ENCODE results near the gene MBD4. TPM values are rescaled to one million over a fixed set of nuclear protein-coding genes. Genes with fewer than 3 reads are reported as not detected.
"Not testable (repeated sequence)": the region's sequence is repeated elsewhere in the genome, so short reads cannot be mapped to it uniquely, and the experiment has no call there.

The MBD4 gene
- polyA plus RNA-seq, 2 of the 4 experiments (the other 2 are of a cell fraction) = 32.7 to 49.7 TPM

DNA sequence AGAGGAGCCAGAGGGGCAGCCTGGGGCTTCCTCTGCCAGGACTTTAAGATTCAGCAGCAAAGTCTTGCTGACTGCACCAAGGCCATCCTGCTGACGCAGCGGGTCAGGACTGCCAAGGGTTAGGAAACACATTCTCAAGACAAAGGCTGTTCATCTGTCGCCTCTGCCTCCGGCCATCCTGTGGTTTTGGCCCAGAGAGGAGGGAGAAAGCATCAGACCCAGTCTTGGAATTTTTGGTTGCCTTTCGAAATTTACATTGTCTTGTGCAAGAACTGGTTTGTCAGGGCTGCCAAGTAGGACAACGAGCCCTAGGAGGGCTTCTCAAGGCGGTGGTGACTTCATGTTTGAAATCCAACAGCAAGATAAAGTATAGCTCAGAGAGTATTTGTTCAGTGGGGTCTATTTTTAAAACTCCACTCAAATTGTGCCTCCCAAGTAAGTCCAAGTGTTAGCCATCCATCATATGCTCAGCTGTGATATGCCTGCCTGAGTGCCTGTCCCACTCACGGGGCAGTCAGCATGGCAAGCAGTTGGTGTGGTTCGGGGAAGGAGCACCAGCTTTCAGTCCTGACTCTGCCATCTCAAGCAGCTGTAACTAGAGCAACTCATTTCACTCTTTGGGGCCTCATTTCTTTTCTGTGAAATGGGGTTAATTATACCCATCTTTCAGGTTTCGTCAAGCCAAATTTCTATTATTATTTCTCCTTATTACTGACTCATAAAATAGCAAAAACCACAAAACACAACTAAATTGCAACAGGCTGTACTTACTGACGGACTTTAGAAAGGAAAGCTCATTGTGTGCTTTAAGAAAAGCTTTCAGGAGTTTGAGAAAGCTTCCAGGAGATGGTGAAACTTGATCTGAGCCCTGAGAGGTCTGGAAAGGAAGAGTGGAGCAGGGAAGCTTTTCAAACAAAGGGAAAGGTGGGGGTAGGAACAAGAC is 46.2 kb upstream of the MBD4 start:
- TF ChIP-seq EHMT2 (IDR thresholded peaks at IDR 0.05; ENCODE audit: low read depth) = no peak
- no peak for TF ChIP-seq RARB (CRISPR knock-in tag; IDR thresholded peaks at IDR 0.05)
- no peak for TF ChIP-seq POLR2AphosphoS2 (conservative IDR thresholded peaks at IDR 0.05; ENCODE audit: low read length)
- no peak for TF ChIP-seq EHF (CRISPR knock-in tag; IDR thresholded peaks at IDR 0.05)
- no peak for TF ChIP-seq E2F6 (IDR thresholded peaks at IDR 0.05; ENCODE audit: borderline replicate concordance, low read depth)
- TF ChIP-seq ZFP36 (IDR thresholded peaks at IDR 0.05; ENCODE audit: borderline replicate concordance, partially characterized antibody) = no peak
- TF ChIP-seq, protein P1, sequence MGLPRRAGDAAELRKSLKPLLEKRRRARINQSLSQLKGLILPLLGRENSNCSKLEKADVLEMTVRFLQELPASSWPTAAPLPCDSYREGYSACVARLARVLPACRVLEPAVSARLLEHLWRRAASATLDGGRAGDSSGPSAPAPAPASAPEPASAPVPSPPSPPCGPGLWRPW (IDR thresholded peaks at IDR 0.05) = no peak
- TF ChIP-seq ZSCAN20 (CRISPR knock-in tag; IDR thresholded peaks at IDR 0.05) = no peak
- TF ChIP-seq SREBF2 (IDR thresholded peaks at IDR 0.05) = no peak
- no peak for TF ChIP-seq RFX5 (IDR thresholded peaks at IDR 0.05)
- no peak for TF ChIP-seq ATOH8 (CRISPR knock-in tag; IDR thresholded peaks at IDR 0.05; ENCODE audit: low read depth)
- no peak for TF ChIP-seq USF2 (IDR thresholded peaks at IDR 0.05)
- TF ChIP-seq TFCP2L1 (CRISPR knock-in tag; IDR thresholded peaks at IDR 0.05) = no peak
- no peak for TF ChIP-seq SMC3 (IDR thresholded peaks at IDR 0.05)
- no peak for TF ChIP-seq CHD4 (IDR thresholded peaks at IDR 0.05; ENCODE audit: borderline replicate concordance)
- no peak for TF ChIP-seq KDM1A (IDR thresholded peaks at IDR 0.05; ENCODE audit: low read depth)
- Histone ChIP-seq H3K4me3 (no peak overlapping the region), H3K4me1 (peaks cover 7% of the 10 kb centered on the region), H3K4me2 (no peak overlapping the region), H3K27ac (peak overlapping the region in 1 of 2 experiments; percentile 24; a peak in 1 of 6 replicates), H3K9me3 (no peaks in the 10 kb centered on the region)
- POLR2A ChIA-PET = no interaction called here
- no peak for FAIRE-seq
- CTCF ChIA-PET = interaction anchor here (0.7 to 2.3 kb wide), 8 partner anchors 10 to 448 kb away, joined by 3 to 8 read pairs (median 4); partner anchors contain the start of gene IFT122
- DNase-seq (ENCODE audit: low read depth in 1 of 2, low spot score in 1 of 2) = no peak
- 93% methylated on average over 11 of the region's 11 CpGs for WGBS (ENCODE audit: missing lambda C conversion rate)
- ATAC-seq = no peak

DNA sequence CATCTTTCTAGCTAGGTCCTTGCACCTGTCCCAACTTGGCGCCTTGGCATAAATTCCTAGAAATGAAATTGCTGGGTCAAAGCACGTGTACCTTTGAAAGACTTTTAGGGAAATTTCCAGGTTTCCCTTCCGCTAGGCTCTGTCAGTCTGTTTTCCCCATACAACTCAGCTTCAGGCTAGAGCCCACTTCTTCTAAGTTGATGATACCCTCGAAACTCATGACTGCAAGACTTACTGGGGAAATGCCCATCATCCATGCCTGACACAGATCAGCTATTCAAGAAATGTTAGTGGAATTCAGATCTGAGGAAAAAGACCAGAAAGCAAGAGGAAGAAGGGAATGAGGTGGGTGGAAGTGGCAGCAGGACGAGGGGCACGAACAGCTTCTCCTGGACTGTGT is 45.4 kb upstream of the MBD4 start:
- H3K9me3 ChIP-seq; POLR2A ChIA-PET; FAIRE-seq; DNase-seq (ENCODE audit: low read depth in 1 of 2, low spot score in 1 of 2); ATAC-seq; H3K4me2 ChIP-seq; H3K4me1 ChIP-seq; H3K4me3 ChIP-seq: not testable (repeated sequence)
- H3K27ac ChIP-seq = 0 out of 6 replicates have a peak overlapping the region, but pooled peaks of 1 of the 2 experiments have one; percentile 24
- 91% methylated on average over 6 of the region's 6 CpGs for WGBS (ENCODE audit: missing lambda C conversion rate)
- CTCF ChIA-PET = interaction anchor here (0.8 to 2.3 kb wide), 4 partner anchors 102 to 449 kb away, joined by 3 to 8 read pairs (median 4); no protein-coding TSS in a partner anchor

- Histone ChIP-seq H3K4me1 (no peaks in the 10 kb centered on the region), H3K27ac (no peak overlapping the region), H3K4me3 (no peak overlapping the region), H3K9me3 (no peaks in the 10 kb centered on the region), H3K4me2 (no peak overlapping the region)
- TF ChIP-seq RNF2 (IDR thresholded peaks at IDR 0.05; ENCODE audit: borderline replicate concordance, low read depth) (no peak), NFE2L2 (conservative IDR thresholded peaks at IDR 0.05; ENCODE audit: low read length) (no peak), ZFP36 (IDR thresholded peaks at IDR 0.05; ENCODE audit: borderline replicate concordance, partially characterized antibody) (no peak), ELK1 (IDR thresholded peaks at IDR 0.05; ENCODE audit: low read depth, low read length) (no peak), JUNB (IDR thresholded peaks at IDR 0.05) (no peak), KDM1A (IDR thresholded peaks at IDR 0.05; ENCODE audit: low read depth) (no peak), EHMT2 (IDR thresholded peaks at IDR 0.05; ENCODE audit: low read depth) (no peak), MAZ (IDR thresholded peaks at IDR 0.05; ENCODE audit: borderline replicate concordance, low read depth, low read length) (no peak), ZSCAN20 (CRISPR knock-in tag; IDR thresholded peaks at IDR 0.05) (no peak), CEBPB (IDR thresholded peaks at IDR 0.05) (no peak), POLR2AphosphoS2 (conservative IDR thresholded peaks at IDR 0.05; ENCODE audit: low read length) (no peak), EHF (CRISPR knock-in tag; IDR thresholded peaks at IDR 0.05) (no peak), ATOH8 (CRISPR knock-in tag; IDR thresholded peaks at IDR 0.05; ENCODE audit: low read depth) (no peak), NR3C1 (IDR thresholded peaks at IDR 0.05) (no peak), CBX2 (IDR thresholded peaks at IDR 0.05; ENCODE audit: borderline replicate concordance, low read depth) (no peak), NPAS2 (CRISPR knock-in tag; IDR thresholded peaks at IDR 0.05; ENCODE audit: borderline replicate concordance) (no peak), HOXB5 (CRISPR knock-in tag; IDR thresholded peaks at IDR 0.05) (no peak)
- CTCF ChIA-PET = no interaction called here
- FAIRE-seq = no peak
- no peak for ATAC-seq
- 87% methylated on average over 8 of the region's 8 CpGs for WGBS (ENCODE audit: missing lambda C conversion rate)
- POLR2A ChIA-PET = no interaction called here
- no peak for DNase-seq (ENCODE audit: low read depth in 1 of 2, low spot score in 1 of 2)
These were observed 44.1 kb upstream of the MBD4 start for GRCh38 chr3:129483870-129484269.

All from A549 (cell line).